Measurements from ENCODE around the gene SLC25A26. TPM values are rescaled to one million over a fixed set of nuclear protein-coding genes. Genes with fewer than 3 reads are reported as not detected.

SLC25A26 gene
- total RNA-seq, 1 donor from 2014 or later = 25.9 TPM

Other genes with a start within 250 kb of the SLC25A26 start
- gene MAGI1, start 182.1 kb upstream of the SLC25A26 start, total RNA-seq = 24.5 and 28.1 TPM in 2 replicates

Data from pulmonary artery endothelial cell (primary cell).